A549 (cell line): ENCODE measurements around the gene GGA1.
"Not testable (repeated sequence)": the region's sequence is repeated elsewhere in the genome, so short reads cannot be mapped to it uniquely, and the experiment has no call there.

Experiments used
- BHLHE40 ChIP-seq: IDR thresholded peaks from 2 replicates; pipeline ENCODE4 v1.6.1; 2012; ENCODE audit warnings: low read depth, low read length, inconsistent platforms
- CHD4 ChIP-seq: fragments of 200-600 bp; sonication (generic); IDR thresholded peaks from 2 replicates; pipeline ENCODE4 v1.6.1; 2016; ENCODE audit warnings: antibody characterized with exemption, mild to moderate bottlenecking, borderline replicate concordance
- HEYL ChIP-seq: fragments of 250-450 bp; sonication (Bioruptor Pico); IDR thresholded peaks from 2 replicates; pipeline ENCODE4 v1.8.0; 2021; ENCODE audit warnings: mild to moderate bottlenecking, moderate library complexity
- NFE2L2 ChIP-seq: fragments of 150-350 bp; conservative IDR thresholded peaks from 2 replicates; pipeline ENCODE4 v1.6.1; 2014; ENCODE audit warnings: low read length
- NR3C1 ChIP-seq: fragments of >200 bp; sonication (Bioruptor Twin); formaldehyde crosslinking; IDR thresholded peaks from 3 replicates; pipeline ENCODE4 v1.6.1; 2017
- POLR2A ChIP-seq: IDR thresholded peaks from 2 replicates; pipeline ENCODE4 v1.6.1; 2012; ENCODE audit warnings: mild to moderate bottlenecking, low read length
- RAD21 ChIP-seq, 2 experiments: fragments of >200 bp in 1 of 2; sonication (Bioruptor Twin) in 1 of 2; formaldehyde crosslinking in 1 of 2; IDR thresholded peaks in 1 of 2; conservative IDR thresholded peaks in 1 of 2; 2 replicates in 1 of 2; 3 replicates in 1 of 2; pipeline ENCODE4 v1.6.1; 2012 to 2018; ENCODE audit warnings: inconsistent platforms in 1 of 2
- SMC3 ChIP-seq: fragments of >200 bp; sonication (Bioruptor Twin); formaldehyde crosslinking; IDR thresholded peaks from 3 replicates; pipeline ENCODE4 v1.6.1; 2018; ENCODE audit warnings: inconsistent platforms
- TF ChIP-seq, protein P1 (sequence below): fragments of >200 bp; sonication (Bioruptor Twin); formaldehyde crosslinking; IDR thresholded peaks from 3 replicates; pipeline ENCODE4 v1.5.1; 2016
- TF ChIP-seq, protein P2 (sequence below): fragments of 450-650 bp; IDR thresholded peaks from 2 replicates; pipeline ENCODE4 v1.6.1; 2014; ENCODE audit warnings: antibody characterized with exemption

DNA sequence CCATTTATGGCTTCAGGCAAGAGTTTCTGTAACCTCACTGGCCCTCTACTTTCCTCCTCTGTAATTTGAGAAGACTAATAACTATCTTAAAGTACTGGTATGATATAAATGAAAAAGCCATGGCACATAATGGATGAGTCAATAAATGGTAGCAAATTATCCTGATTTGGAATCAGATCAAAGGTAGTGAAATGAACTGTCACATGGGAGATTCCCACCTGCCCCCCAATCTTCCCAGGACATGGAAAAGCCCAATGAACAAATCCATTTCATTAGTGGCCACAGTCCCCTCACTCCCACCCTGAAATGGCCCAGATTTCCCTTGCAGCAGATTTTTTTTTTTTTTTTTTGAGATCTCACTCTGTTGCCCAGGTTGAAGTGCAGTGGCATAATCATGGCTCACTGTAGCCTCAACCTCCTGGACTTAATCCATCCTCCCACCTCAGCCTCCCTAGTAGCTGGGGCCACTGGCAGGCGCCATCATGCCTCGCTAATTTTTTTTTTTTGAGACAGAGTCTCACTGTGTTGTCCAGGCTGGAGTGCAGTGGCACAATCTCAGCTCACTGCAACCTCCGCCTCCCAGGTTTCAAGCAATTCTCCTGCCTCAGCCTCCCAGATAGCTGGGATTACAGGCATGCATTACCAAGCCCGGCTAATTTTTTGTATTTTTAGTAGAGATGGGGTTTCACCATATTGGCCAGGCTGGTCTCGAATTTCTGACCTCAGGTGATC lies 5.9 kb upstream of the GGA1 start:
- TF ChIP-seq, protein P1, sequence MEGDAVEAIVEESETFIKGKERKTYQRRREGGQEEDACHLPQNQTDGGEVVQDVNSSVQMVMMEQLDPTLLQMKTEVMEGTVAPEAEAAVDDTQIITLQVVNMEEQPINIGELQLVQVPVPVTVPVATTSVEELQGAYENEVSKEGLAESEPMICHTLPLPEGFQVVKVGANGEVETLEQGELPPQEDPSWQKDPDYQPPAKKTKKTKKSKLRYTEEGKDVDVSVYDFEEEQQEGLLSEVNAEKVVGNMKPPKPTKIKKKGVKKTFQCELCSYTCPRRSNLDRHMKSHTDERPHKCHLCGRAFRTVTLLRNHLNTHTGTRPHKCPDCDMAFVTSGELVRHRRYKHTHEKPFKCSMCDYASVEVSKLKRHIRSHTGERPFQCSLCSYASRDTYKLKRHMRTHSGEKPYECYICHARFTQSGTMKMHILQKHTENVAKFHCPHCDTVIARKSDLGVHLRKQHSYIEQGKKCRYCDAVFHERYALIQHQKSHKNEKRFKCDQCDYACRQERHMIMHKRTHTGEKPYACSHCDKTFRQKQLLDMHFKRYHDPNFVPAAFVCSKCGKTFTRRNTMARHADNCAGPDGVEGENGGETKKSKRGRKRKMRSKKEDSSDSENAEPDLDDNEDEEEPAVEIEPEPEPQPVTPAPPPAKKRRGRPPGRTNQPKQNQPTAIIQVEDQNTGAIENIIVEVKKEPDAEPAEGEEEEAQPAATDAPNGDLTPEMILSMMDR = not testable (repeated sequence)
- TF ChIP-seq RAD21 (conservative IDR thresholded peaks at IDR 0.05 in 1 of 2, IDR thresholded peaks at IDR 0.05 in 1 of 2); POLR2A; BHLHE40; HEYL (CRISPR knock-in tag); CHD4; SMC3; NR3C1; NFE2L2: not testable (repeated sequence)
- TF ChIP-seq, protein P2, sequence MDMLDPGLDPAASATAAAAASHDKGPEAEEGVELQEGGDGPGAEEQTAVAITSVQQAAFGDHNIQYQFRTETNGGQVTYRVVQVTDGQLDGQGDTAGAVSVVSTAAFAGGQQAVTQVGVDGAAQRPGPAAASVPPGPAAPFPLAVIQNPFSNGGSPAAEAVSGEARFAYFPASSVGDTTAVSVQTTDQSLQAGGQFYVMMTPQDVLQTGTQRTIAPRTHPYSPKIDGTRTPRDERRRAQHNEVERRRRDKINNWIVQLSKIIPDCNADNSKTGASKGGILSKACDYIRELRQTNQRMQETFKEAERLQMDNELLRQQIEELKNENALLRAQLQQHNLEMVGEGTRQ = not testable (repeated sequence)
